ENCODE data around the gene CTIF.

Gene CTIF

DNA sequence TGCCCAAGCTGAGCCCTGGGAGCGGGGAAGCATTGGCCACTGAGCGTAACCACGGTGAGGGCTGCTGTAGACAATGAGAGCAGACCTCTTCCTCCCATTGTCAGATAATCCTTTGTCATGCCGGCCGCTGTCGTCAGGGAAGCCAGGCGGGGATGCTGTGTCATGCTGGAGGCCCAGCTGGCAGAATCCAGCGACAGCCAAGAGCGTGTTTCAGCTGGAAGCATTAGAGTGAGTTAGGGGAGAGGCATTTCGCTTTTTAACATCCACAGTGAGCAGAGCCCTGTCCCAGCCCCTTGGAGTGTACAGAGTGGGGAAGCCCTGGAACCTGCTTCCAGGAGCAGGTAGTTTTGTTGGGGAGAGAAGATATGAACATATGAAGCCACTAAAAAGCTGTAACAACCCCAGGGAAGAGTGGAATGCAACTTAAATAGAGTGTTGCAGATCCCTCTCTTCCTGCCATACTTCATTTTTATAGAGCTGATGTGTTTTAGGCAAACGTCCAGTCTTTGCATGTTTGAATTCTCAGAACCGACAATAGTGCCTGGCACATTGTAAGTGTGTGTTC, 7.0 kb downstream of the CTIF start:
- TF ChIP-seq, protein P1, sequence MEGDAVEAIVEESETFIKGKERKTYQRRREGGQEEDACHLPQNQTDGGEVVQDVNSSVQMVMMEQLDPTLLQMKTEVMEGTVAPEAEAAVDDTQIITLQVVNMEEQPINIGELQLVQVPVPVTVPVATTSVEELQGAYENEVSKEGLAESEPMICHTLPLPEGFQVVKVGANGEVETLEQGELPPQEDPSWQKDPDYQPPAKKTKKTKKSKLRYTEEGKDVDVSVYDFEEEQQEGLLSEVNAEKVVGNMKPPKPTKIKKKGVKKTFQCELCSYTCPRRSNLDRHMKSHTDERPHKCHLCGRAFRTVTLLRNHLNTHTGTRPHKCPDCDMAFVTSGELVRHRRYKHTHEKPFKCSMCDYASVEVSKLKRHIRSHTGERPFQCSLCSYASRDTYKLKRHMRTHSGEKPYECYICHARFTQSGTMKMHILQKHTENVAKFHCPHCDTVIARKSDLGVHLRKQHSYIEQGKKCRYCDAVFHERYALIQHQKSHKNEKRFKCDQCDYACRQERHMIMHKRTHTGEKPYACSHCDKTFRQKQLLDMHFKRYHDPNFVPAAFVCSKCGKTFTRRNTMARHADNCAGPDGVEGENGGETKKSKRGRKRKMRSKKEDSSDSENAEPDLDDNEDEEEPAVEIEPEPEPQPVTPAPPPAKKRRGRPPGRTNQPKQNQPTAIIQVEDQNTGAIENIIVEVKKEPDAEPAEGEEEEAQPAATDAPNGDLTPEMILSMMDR (IDR thresholded peaks at IDR 0.05; ENCODE audit: insufficient read depth, low read depth, low read length, missing control alignments), result no peak
- DNase-seq (ENCODE audit: low read depth), result peak; percentile 89
- no peak overlapping the region for H3K4me3 ChIP-seq (ENCODE audit: low read length)

DNA sequence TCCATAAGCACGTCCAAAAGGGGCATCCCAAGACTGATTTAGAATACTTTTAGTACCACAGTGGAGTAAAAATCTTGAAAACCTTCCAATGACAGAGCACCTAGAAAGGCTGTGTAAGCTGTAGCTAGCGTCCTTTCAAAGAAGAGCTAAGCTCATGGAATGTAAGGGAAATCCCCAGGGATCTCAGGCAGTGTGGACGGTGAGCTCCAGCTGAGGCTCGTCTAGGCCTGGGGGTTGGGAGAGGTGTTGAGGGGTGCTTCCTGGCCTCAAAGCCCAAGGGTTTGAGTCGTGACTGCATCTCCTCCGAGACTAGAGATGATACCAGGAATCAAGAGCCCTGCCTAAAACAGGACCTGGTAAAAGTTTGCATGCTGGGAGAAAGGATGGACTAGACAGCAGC, 7.6 kb downstream of the CTIF start:
- TF ChIP-seq, protein P1 (IDR thresholded peaks at IDR 0.05; ENCODE audit: insufficient read depth, low read depth, low read length, missing control alignments), result no peak
- peak; percentile 65 for DNase-seq (ENCODE audit: low read depth)
- H3K4me3 ChIP-seq (ENCODE audit: low read length), result no peak overlapping the region

DNA sequence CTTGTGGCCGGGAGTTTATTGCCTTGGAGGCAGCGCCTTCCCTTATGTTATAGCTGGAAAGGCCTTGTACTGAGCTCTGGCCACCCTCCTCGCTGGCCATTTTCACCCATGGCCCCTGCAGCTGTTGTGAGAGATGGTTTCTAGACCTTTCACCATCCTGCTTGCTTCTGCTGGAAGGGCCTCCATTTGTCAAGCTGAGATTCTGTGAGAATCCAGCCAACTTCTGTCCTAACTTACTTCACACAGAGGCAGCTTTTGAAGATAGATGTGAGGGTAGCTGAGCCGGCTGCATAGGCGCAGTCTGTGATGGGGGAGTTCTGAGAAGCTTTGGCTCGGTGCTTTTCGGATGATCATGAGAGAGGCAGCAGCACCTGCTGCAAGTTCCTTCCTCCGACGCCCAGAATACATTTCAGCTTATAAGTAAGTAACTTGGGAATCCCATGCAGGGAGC, 8.7 kb downstream of the CTIF start:
- TF ChIP-seq, protein P1 (IDR thresholded peaks at IDR 0.05; ENCODE audit: insufficient read depth, low read depth, low read length, missing control alignments), result no peak
- no peak for DNase-seq (ENCODE audit: low read depth)
- H3K4me3 ChIP-seq (ENCODE audit: low read length), result no peak overlapping the region

DNA sequence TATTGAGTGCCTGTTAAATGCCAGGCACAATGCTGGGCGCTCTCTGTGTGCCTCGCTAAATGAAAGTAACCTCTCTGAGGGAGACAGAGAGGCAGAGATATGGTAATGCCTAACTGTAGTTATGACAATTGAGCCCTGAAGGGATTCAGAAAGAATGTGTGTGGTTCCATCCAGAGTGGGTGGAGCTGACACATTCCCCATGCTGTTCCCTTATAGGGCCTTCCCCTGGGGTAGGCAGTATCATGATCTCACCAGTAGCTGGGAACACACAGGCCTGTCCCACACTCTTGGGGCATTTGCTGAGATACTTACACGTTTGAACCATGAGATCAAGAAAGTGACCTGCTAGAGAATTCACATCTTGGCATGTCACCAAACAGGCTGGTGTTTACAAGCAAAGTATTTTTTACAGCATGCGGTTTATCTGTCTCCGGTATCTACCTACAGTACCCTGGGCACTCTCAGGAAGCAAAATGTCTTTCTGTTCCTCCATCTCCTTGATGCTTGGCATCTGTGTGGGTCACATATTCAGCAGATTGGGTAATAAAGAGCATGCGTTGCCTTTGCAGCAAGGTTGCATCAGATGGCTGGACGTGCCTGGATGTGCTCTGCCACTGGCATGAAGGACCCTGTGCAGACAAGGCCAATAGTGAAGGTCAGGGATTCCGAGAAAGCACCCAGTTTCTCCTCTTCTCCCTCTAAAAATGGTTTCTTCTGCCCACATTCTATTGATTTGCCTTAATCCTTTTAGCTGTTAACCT, 9.4 kb downstream of the CTIF start:
- TF ChIP-seq, protein P1 (IDR thresholded peaks at IDR 0.05; ENCODE audit: insufficient read depth, low read depth, low read length, missing control alignments), result no peak
- no peak overlapping the region for H3K4me3 ChIP-seq (ENCODE audit: low read length)
- DNase-seq (ENCODE audit: low read depth), result peak; percentile 96

DNA sequence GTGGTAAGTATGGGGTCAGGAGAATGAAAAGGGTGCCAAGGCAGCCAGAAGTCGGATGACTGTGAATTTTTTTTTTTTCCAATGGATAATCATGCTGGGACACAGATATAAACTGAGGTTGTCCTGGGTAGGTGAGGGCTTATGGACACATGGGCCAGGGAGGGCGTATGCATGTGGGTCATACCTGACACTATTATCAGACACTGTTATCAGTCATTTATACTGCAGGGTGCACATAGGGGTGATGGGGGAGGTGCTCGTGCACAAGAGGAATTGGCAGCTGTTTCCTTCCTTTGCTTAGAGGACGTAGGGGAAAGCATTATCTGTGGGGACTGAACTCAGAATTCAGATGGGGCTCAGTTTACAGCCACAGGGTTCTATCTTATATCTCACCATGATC, 10.1 kb downstream of the CTIF start:
- no peak for DNase-seq (ENCODE audit: low read depth)
- no peak overlapping the region for H3K4me3 ChIP-seq (ENCODE audit: low read length)
- TF ChIP-seq, protein P1 (IDR thresholded peaks at IDR 0.05; ENCODE audit: insufficient read depth, low read depth, low read length, missing control alignments), result no peak

DNA sequence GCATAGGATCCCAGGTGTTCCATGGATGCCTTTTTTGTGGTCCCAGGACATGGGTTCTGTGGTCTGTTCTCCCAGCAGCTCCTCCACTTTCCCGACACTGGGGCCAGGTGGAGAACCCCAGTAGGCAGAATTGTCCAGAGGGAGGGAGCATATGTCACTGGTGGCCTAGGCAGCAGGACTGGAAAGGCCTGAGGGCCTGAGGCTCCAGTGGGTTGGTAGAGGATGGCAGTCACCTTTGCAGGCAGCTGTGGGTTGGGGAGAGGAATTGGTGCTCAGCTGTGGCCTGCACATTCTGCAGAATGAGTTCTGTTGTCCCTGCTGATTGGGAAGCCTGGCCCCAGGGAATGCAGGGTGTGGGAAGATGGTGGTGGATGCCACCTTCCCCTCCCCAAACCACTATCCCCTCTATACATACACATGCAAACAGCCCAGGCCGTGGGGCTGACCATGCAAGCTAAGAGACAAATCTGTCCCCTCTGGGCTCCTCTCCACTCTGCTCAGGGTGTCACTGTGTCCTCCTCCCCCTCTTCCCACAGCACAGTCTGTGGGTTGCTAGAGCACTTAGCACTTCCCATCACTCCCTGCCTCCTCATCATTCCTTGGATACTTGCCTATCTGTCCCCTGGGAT, 11.4 kb downstream of the CTIF start:
- no peak overlapping the region for H3K4me3 ChIP-seq (ENCODE audit: low read length)
- TF ChIP-seq, protein P1 (IDR thresholded peaks at IDR 0.05; ENCODE audit: insufficient read depth, low read depth, low read length, missing control alignments), result no peak
- DNase-seq (ENCODE audit: low read depth), result no peak
